SK-N-MC (cell line): ENCODE data around the gene LHFPL3.

Experiments
- DNase-seq: peaks from one replicate; pipeline ENCODE4 v3.0.0-alpha.2; 2011; ENCODE audit warnings: low read depth, low spot score
- H3K27ac ChIP-seq: fragments of 200-600 bp; sonication (generic); 2 replicates; pipeline ENCODE4 v1.5.1; 2016; ENCODE audit warnings: mixed run types
- H3K36me3 ChIP-seq: fragments of 200-600 bp; sonication (generic); 2 replicates; pipeline ENCODE4 v1.6.1; 2017; ENCODE audit warnings: antibody characterized with exemption, low read length, mixed read lengths; ENCODE audit not compliant: insufficient read depth
- H3K4me3 ChIP-seq: fragments of 200-600 bp; sonication (generic); 2 replicates; pipeline ENCODE4 v1.5.1; 2016
- H3K9ac ChIP-seq: fragments of 200-600 bp; sonication (generic); 2 replicates; pipeline ENCODE4 v1.8.0; 2017; ENCODE audit warnings: mixed run types, mixed read lengths; ENCODE audit not compliant: insufficient read length
- H3K9me3 ChIP-seq: fragments of 200-600 bp; sonication (generic); 2 replicates; pipeline ENCODE4 v1.6.1; 2017; ENCODE audit warnings: low read depth, mild to moderate bottlenecking, antibody characterized with exemption, low read length, moderate library complexity, mixed read lengths
- EZH2 ChIP-seq: fragments of 200-600 bp; sonication (generic); IDR thresholded peaks from one replicate; pipeline ENCODE4 v1.6.1; 2017; ENCODE audit warnings: antibody characterized with exemption
- FOXP2 ChIP-seq: optimal IDR thresholded peaks from 2 replicates; pipeline ENCODE3; 2011; ENCODE audit warnings: mild to moderate bottlenecking, moderate library complexity; ENCODE audit not compliant: insufficient read depth; ENCODE audit errors: extremely low read length, control extremely low read depth
- POLR2AphosphoS5 ChIP-seq: IDR thresholded peaks from 2 replicates; pipeline ENCODE4 v1.6.1; 2012; ENCODE audit warnings: mild to moderate bottlenecking, low read depth, low read length, borderline replicate concordance

The LHFPL3 gene

DNA sequence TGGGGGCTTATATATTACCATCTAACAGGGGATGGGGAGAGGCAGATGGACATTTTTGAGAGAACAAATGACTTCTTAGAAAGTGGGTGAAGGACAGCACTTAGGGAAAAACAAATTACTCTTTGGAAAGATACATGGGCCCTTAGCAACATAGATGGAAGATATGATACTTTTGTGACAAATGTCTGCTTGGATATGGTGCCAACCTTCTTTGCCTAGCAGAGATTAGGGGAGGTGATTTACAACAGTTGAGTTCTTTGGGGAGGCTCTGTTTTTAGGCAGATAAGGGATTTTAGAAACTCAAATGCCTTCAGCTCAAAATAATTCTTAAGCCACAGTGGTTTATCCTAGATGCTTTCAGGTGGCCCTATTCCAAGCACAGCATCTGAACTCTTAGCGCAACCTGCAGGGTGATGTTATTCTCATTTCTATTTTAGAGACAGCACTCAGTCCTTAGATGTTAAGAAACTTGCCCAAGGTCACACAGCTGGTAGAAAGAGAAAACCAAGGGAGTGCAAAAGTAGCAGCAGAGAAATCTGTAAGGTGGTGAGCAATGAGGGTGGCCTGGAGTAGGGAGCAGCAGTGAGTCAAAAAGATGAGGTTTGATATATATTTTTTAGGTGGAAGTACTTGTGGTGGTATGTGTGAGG is 610.5 kb downstream of the LHFPL3 start:
- Histone ChIP-seq H3K9me3 (no peaks in the 10 kb centered on the region), H3K36me3 (no peaks in the 10 kb centered on the region), H3K9ac (no peak overlapping the region), H3K27ac (no peak overlapping the region), H3K4me3 (no peak overlapping the region)
- TF ChIP-seq FOXP2 (no peak), POLR2AphosphoS5 (no peak), EZH2 (no peak)
- no peak for DNase-seq

DNA sequence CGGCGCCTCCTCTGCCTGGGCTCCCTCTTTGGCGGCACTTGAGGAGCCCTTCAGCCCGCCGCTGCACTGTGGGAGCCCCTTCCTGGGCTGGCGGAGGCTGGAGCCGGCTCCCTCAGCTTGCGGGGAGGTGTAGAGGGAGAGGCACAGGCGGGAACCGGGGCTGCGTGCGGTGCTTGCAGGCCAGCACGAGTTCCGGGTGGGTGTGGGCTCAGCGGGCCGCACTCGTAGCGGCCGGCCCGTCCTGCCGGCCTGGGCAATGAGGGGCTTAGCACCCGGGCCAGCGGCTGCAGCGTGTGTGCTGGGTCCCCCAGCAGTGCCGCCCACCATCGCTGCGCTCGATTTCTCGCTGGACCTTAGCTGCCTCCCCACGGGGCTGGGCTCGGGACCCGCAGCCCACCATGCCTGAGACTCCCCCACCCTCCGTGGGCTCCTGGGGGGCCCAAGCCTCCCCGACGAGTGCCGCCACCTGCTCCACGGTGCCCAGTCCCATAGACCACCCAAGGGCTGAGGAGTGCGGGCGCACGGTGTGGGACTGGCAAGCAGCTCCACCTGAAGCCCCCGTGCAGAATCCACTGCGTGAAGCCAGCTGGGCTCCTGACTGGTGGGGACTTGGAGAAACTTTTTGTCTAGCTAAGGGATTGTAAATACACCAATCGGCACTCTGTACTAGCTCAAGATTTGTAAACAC is 611.8 kb downstream of the LHFPL3 start:
- no peak overlapping the region for H3K27ac ChIP-seq
- H3K4me3 ChIP-seq: no peak overlapping the region
- no peak for DNase-seq
- H3K9ac ChIP-seq: no peak overlapping the region
- TF ChIP-seq FOXP2 (no peak), EZH2 (no peak), POLR2AphosphoS5 (no peak)
- no peaks in the 10 kb centered on the region for H3K9me3 ChIP-seq
- H3K36me3 ChIP-seq: no peaks in the 10 kb centered on the region

DNA sequence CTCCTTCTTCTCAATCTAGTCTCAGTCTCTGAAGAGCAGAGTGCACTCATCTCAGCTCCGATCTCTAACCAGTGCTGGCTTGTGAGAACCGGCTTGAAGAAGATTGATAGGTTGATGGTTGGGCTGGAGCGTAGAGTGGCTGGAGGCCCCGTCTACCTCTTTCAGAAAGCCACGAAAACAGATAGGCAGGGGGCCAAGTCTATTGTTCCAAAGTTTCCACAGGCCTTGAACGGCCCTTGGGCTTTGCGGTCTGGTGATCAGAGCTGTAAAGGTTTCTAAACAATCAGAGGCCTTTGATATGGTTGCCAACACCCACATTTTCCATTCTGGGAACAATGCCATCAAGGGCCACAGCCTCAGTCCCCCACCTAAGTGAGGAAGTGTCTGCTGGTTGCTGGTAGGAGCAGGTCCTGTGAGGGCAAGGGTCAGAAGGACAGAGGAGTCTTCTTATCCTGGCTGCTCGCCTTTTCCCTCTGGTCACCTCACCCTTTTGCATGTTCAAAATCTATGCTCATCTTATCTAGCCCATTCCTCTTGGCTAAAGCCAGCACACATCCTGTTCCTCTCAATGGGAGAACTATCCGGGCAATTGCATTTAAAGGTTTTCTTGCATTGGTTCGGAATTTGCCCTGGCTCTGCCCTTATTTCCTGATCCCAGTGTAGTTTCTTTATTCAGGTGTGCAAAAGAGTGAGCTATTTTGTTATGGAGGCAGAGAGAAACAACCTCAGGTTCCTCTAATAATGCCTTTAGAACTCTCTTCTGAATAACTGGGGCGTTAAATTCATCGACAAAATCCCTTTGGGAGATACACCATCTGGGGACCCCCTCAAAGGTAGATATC is 615.3 kb downstream of the LHFPL3 start:
- Histone ChIP-seq H3K9ac (no peak overlapping the region), H3K27ac (no peak overlapping the region)
- DNase-seq: no peak

DNA sequence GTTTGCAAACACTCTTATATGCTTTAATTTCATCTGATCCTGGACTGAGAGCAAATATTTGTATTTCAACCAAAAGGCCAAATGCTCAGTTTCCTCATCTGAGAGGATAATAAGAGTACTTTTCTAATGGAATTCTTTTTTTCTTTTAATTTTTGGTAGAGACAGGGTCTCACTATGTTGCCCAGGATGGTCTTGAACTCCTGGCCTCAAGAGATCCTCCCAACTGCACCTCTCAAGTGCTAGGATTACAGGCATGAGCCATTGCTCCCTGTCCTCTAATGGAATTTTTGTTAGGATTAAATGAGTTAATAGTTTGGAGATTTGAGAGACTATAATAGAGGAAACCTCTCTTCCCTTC is 617.2 kb downstream of the LHFPL3 start:
- Histone ChIP-seq H3K27ac (no peak overlapping the region), H3K4me3 (peak overlapping the region; percentile 34; the same call in 1 of the 2 replicates), H3K9ac (no peak overlapping the region), H3K36me3 (no peaks in the 10 kb centered on the region), H3K9me3 (no peaks in the 10 kb centered on the region)
- TF ChIP-seq POLR2AphosphoS5 (no peak), EZH2 (no peak)
- DNase-seq: no peak

More for the DNA sequence above, 615.3 kb downstream of the LHFPL3 start:
- TF ChIP-seq POLR2AphosphoS5: no peak
- Histone ChIP-seq H3K36me3 (no peaks in the 10 kb centered on the region), H3K4me3 (no peak overlapping the region), H3K9me3 (no peaks in the 10 kb centered on the region)

DNA sequence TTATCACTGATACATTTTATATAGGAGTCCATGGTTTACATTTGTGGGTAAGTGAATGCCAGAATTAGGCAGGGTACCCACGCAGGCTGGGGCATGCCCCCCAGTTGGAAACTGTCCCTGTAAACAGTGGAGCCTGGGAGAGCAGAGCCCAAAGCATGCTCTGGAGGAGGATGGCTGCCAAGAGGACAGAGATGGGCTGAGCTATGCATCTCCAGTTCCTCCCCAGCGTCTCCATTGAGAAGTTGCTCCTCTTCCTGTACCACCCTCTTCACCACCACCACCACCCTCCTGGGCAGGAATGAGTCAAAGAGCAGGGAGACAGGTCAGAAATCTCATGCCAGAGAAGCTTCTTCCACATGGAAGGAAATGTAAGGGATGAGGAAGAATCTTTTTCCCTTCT is 617.9 kb downstream of the LHFPL3 start:
- no peak overlapping the region for H3K27ac ChIP-seq

DNA sequence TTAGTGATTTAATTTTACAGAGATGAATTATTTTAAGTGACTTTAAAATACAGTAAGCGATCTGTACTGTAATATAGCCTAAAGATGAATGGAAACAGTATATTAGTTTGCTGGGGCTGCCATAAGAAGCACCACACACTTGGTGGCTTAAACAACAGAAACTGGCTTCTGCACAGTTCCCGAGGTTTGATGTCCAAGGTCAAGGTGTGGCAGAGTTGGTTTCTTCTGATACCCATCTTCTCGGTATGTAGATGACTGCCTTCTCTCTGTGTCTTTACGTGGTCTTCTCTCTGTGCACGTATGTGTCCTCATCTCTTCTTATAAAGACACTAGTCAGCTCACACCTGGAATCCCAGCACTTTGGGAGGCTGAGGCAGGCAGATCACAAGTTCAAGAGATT is 621.6 kb downstream of the LHFPL3 start:
- no peak for TF ChIP-seq EZH2
- no peak for TF ChIP-seq FOXP2
- TF ChIP-seq POLR2AphosphoS5: no peak
- Histone ChIP-seq H3K27ac (no peak overlapping the region), H3K9me3 (no peaks in the 10 kb centered on the region), H3K4me3 (no peak overlapping the region), H3K9ac (no peak overlapping the region), H3K36me3 (no peaks in the 10 kb centered on the region)
- no peak for DNase-seq

More for the DNA sequence above, 617.9 kb downstream of the LHFPL3 start:
- TF ChIP-seq POLR2AphosphoS5: no peak
- no peak for TF ChIP-seq EZH2
- TF ChIP-seq FOXP2: no peak
- Histone ChIP-seq H3K4me3 (no peak overlapping the region), H3K9me3 (no peaks in the 10 kb centered on the region), H3K36me3 (no peaks in the 10 kb centered on the region), H3K9ac (no peak overlapping the region)
- DNase-seq: no peak

DNA sequence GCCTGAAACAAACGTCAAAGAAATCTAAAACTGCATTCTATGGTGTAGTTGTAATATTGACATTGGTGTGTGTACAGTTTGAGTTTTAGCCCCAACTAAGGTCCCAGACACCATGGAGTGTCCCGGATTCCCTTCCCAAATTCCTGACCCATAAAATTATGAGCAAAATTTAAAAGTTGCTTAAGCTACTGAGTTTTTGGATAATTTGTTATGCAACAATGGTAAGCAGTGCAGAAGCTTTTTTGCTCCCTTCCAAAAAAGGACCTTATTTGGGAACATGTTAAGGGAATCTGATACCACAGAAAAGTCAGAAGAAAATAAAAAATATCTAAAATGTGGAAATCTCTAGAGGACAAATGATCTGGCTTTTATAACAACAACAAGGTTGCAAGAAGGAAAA is 622.4 kb downstream of the LHFPL3 start:
- no peak overlapping the region for H3K4me3 ChIP-seq
- H3K9me3 ChIP-seq: no peaks in the 10 kb centered on the region
- TF ChIP-seq FOXP2: no peak
- no peak for TF ChIP-seq EZH2
- no peak for TF ChIP-seq POLR2AphosphoS5
- H3K9ac ChIP-seq: no peak overlapping the region
- no peak overlapping the region for H3K27ac ChIP-seq
- no peaks in the 10 kb centered on the region for H3K36me3 ChIP-seq
- no peak for DNase-seq

DNA sequence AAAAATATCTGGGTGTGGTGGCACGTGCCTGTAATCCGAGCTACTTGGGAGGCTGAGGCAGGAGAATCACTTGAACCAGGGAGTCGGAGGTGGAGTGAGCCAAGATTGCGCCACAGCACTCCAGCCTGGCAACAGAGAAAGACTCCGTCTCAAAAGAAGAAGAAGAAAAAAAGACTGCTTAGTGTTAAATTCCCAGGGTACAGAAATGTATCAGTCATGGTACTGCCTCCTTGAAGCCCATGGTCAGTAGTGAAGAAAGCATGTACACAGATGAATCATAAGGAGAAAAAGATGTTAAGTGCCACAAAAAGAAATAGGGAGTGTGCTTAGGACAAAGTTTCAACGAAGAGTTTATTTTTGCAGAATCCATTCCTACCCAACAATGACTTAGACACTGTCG is 623.1 kb downstream of the LHFPL3 start:
- H3K9me3 ChIP-seq: no peaks in the 10 kb centered on the region
- DNase-seq: no peak
- no peak for TF ChIP-seq POLR2AphosphoS5
- TF ChIP-seq FOXP2: no peak
- TF ChIP-seq EZH2: no peak
- H3K27ac ChIP-seq: no peak overlapping the region
- H3K4me3 ChIP-seq: no peak overlapping the region
- H3K36me3 ChIP-seq: no peaks in the 10 kb centered on the region
- H3K9ac ChIP-seq: no peak overlapping the region

DNA sequence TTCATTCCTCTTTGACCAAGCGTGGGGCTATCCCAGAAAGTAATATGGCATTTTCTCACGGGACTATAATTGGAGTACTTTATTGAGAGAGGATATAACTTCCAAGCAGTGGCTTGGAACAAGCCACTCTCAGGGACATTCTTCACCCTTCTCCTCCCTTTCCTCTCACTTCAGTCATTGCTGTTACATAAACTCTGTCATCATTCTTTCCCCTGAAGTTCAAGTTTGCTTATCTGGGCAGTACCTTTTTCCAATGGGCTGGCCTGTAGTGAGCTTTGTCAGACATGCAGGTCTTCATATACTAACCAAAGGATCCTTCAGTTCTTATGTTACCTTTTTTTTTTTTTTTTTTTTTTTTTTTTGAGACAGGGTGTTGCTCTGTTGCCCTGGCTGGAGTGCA is 626.9 kb downstream of the LHFPL3 start:
- H3K36me3 ChIP-seq: no peaks in the 10 kb centered on the region
- no peak overlapping the region for H3K27ac ChIP-seq
- no peak overlapping the region for H3K4me3 ChIP-seq
- DNase-seq: no peak
- H3K9ac ChIP-seq: no peak overlapping the region
- TF ChIP-seq EZH2 (no peak), POLR2AphosphoS5 (no peak), FOXP2 (no peak)
- no peaks in the 10 kb centered on the region for H3K9me3 ChIP-seq
